GM18499 (cell line): Measurements from ENCODE around the gene CEP290.
"Not testable (repeated sequence)": the region's sequence is repeated elsewhere in the genome, so short reads cannot be mapped to it uniquely, and the experiment has no call there.

Experiments used
- ATAC-seq: cut with Tn5 transposase; IDR thresholded peaks from one replicate; pipeline ENCODE4 v1.9.1; 2021; ENCODE audit warnings: moderate number of reproducible peaks; ENCODE audit not compliant: insufficient read depth, unreplicated experiment

The CEP290 gene

DNA sequence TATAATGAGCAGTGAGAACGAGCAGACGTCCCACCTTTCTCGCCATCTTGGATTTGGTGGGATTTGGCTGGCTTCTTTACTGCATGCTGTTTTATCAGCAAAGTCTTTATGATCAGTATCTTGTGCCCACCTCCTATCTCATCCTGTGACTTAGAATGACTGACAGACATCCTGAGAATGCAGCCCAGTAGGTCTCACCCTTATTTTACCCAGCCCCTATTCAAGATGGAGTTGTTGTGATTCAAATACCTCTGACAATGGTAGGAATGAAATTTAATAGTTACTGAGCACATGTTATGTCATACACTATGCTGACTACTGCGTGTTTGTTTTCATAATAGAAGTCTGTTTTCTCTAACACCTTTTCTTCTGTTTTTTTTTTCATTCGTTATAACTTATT, 2.1 kb upstream of the CEP290 start:
- no peak for ATAC-seq

DNA sequence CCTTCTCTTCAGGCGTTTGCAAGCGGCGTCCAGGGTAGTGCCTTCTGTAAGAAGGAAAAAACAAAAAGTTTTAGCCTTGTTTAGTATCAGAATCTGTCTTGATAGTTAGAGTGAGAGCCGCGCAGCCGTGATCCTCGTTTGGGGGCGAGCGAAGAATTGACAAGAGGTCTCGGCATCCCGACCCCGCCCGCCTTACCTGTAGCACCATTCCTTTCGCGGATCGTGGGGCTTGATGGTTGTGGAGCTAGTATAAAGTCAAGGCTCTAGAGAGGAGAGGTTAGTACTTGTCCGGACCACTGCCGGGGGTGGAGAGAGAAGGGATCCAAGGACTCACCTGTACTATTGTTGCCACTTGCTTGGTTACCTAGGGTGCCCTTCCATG, 713 bp upstream of the CEP290 start:
- no peak for ATAC-seq

GRCh38 chr12:88141425-88141773, 489 bp downstream of the CEP290 start:
- ATAC-seq: no peak

DNA sequence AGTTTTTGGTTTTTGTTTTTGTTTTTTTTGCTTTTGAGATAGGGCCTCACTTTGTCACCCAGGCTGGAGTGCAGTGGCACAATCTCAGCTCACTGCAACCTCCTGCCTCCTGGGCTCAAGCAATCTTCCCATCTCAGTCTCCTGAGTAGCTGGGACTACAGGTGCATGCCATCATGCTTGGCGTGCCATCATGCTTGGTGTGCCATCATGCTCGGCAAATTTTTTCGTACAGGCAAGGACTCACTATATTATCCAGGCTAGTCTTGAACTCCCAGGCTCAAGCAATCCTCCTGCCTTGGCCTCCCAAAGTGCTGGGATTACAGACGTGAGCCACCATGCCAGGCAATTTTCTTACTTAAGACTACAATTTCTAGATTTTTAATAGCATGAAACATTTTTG, 2.2 kb downstream of the CEP290 start:
- ATAC-seq: not testable (repeated sequence)

- not testable (repeated sequence) for ATAC-seq
Observed at GRCh38 chr12:88133181-88133580, 8.7 kb downstream of the CEP290 start.

DNA sequence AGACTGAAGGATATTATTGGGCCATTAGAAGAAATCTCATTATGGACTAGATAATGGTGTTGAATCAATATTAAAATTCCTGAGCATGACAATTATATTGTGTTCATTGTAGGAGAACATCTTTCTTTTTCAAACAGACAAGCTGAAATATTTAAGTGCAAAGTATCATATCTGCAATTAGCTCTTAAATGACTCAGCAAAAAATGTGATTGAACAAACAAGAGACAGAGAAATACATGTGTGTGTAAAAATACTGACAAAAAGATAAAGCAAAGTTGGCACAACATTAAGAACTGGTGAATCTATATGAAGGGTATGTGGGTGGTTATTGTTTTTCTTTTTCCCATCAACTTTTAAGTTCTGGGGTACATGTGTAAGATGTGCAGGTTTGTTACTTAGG, 9.5 kb downstream of the CEP290 start:
- no peak for ATAC-seq

- no peak for ATAC-seq
Observed at GRCh38 chr12:88127855-88128254, 14.0 kb downstream of the CEP290 start.

GRCh38 chr12:88127099-88127498, 14.8 kb downstream of the CEP290 start:
- ATAC-seq: no peak

GRCh38 chr12:88122666-88123065, 19.2 kb downstream of the CEP290 start:
- peak; percentile 72 for ATAC-seq

DNA sequence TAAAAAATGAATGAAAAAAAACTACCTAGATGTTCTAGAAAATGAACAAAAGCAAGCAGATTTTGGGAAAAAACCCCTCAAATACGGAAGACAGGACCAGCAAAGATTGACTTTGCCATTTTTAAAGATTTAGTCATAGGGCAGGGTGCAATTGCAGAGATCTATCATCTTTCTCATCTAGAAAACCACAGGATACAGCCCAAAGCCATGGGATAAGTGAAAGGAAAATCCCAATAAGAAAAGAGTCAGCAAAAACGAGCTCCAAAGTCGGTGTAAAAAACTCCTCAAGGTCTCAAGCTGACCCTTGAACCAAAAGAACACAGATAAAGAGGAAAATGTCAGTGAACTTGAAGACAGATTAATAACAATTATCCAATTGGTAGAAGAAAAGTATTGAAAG, 28.0 kb downstream of the CEP290 start:
- no peak for ATAC-seq

DNA sequence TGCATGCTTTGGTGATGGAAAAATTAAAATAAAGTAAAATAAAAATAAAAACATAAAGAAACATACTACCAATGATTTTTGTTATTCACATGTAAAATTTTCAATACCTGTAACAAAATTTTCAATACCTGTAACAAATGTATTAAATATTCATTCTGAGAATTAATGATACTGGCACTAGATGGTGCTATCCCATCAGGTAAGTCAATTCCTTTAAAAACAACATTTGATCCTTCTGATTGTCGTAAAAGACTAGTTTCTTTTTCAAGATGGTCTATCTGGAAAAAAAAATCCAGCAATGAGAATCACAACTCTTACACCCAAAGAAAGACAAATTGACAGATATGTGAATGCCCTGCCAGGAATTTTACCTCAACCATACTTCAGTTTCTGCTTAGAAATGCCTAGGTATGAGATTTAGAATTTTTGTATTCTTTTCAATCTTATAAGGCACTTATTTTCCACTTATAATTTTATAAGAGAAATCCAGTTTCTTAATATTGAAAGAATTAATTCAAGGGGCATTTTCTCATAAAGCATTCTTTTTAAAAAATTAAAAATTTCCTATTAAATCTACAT, 30.7 kb downstream of the CEP290 start:
- ATAC-seq: no peak

DNA sequence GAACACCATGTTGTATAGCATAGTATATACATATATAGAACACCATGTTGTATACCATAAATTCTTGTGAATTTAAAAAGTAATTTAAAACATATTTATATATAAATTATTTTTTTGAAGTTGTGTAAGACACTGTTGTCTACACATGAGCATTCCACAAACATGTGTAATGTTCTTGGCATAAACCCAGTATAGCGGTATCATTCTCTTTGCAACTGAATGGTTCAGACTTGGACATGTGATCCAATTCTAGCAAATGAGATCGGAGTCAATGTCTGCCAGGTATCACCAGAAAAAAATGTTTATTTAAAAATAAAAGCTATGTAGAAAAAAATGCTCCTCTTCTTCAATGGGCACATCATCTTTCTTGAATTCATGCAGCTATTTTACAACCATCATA, 33.9 kb downstream of the CEP290 start:
- no peak for ATAC-seq

DNA sequence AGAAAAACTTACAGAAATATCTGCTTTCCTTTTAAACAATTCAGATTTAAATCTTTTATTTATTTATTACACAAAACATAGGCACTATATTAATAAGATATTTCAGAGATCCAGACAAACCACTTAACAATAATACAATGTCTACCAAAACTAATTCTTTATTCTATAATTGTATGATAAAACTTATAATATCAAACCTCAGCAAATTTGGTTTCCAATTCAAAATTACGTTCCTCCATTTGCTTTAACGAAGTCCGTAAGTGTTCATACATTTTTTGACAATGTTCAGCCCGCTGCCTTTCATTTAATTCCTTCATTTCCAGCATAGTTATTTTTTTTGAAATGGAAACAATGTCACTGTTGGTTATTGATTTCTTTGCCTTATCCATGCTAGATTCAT, 48.3 kb downstream of the CEP290 start:
- ATAC-seq: no peak

DNA sequence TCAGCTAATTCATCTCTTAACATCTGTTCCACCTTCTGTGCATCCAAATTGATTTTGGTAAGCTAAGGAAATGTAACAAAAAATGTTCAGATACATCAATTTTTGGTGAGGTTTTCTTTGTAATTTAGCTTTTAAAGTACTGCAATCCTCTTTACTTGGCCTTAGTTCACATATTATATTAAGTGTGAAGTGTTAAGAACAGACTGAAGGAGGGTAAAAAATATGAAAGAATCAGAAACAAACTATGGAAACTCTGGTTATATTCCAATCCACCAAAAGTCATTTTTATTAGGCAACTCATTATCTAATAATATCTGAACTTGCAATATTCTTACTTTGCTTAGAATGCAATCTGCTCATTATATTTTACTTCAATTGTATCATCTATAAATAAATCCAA, 49.1 kb downstream of the CEP290 start:
- ATAC-seq: no peak

DNA sequence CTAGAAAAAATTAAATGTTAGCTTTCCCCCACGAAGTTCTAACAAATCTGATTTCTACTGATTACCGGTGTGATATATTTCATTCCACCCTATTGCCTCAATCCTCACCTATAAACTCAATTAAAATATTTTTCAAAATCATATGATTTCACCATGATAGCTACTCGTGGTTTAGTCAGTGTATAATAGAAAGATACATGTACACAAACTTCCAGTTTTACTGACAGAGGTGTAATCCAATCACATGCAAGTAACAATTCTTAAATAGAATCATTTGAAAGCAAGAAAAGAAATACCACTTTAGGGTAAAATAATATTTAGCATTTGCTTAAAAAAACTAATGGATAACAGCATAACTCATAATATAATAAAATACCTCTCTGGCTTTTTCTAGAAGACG, 57.7 kb downstream of the CEP290 start:
- no peak for ATAC-seq

DNA sequence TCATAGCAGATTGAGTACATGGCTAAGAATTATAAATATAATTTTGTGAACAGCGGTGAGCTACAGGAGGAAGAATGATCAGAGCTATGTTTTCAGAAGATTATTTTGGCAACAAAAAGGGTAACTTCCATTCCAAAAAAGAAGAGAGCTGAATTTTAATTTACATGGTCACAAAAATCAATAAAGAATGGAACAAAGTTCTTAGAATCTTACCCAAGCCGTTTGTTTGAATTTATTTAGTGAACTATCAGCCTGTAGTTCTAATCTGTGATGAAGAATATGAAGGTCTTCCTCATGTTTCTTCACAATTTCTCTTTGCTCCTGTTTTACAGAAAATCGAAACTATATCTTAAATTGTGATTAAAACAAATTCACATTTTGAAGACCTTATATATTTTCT, 58.3 kb downstream of the CEP290 start:
- no peak for ATAC-seq

- no peak for ATAC-seq
Observed at GRCh38 chr12:88081247-88081646, 60.6 kb downstream of the CEP290 start.

DNA sequence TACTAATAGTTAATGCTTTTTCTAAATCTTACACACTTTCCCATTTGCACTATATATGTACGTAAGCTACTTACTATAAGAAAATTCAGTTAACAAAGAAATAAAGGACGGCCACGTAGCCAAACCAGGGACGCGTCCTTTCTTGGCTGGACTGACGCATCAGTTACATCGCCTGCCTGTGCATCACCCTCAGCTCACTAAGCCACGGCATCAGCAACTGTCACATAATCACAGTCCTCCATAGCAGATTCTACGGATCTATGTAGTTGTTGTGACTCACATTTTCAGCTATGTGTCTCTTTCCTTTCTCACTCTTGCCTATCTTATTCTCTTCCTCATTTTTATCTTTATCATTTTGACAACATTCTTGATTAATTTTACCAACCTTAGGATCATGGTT, 74.6 kb downstream of the CEP290 start:
- ATAC-seq: no peak

- peak; percentile 87 for ATAC-seq
Observed at GRCh38 chr12:88063375-88063774, 78.5 kb downstream of the CEP290 start.

- ATAC-seq: peak; percentile 57
Observed at GRCh38 chr12:88062474-88062873, 79.4 kb downstream of the CEP290 start.

- no peak for ATAC-seq
Observed at GRCh38 chr12:88058719-88059077, 83.2 kb downstream of the CEP290 start.

DNA sequence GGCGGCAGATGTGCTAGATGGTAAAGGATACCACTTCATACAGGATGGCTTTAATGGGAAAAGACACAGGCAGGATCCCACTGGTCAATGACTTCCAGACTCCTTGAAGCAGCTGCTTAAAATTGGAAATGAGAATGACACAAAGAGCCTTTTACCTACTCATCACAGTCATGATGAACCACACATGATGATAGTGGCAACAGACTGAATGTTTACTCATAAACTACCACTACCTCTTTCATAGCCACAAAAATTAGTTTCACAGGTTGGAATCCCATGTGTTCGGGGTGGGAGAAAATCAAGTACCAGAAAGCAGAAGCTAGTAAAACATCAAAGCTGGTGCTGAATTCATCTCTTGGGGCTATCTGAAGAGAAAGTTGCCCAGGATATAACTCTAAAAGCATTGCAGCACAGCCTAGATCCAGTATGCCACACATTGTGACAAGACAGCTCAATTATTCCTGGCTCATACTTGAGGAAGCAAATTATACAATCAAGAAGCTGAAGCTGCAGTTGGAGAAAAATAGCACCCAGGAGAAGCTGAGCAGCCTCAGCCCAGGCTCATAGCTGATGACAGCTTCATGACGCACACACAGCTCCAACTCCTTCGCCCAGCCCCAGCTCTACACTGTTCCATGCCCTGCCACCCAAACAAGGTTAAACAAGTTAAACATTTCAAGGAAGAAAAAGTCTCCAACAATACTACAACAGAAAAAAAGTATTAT, 83.7 kb downstream of the CEP290 start:
- ATAC-seq: no peak

DNA sequence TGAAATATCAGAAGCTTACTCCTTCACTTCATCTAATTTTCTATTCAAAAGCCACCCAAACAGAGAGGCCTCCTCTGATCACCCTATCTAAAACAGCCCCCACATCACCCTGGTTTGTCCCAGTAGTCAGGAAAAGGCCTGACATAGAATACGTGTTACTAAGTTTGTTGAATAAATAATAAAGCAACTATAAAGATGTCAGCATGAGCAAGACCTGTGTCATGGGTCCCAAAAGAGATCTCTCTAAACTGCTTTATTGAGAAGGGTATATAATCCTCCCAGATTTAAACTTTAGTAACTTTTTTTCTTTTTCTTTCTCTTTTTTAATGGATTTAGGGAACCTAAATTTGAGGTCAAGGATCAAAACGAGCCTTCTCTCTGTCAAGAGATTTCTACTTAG, 85.3 kb downstream of the CEP290 start:
- no peak for ATAC-seq
